ENCODE measurements around the gene ID2. TPM values are rescaled to one million over a fixed set of nuclear protein-coding genes. Genes with fewer than 3 reads are reported as not detected.
A peak's percentile ranks its signal among the peaks of the same experiment; 100 is the strongest.

ID2 gene, protein sequence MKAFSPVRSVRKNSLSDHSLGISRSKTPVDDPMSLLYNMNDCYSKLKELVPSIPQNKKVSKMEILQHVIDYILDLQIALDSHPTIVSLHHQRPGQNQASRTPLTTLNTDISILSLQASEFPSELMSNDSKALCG
- total RNA-seq (2022) = 77.8 and 92.5 TPM in 2 replicates
- Bru-seq, nascent RNA = percentile 93 among the genes with signal in this experiment
- BruChase-seq, experiment 1, labeled RNA remaining after a 6-hour chase = percentile 60 among the genes with signal in this experiment
- percentile 90 among the genes with signal in this experiment for BruChase-seq, experiment 2, labeled RNA remaining after a 2-hour chase
- long read RNA-seq, transcript ID2-203 (3 exons, 1,362 nt) = major isoform, 32 of 57 reads
- long read RNA-seq, partial matches to known transcripts = 21 of 57 reads
- long read RNA-seq, other reads (novel, unspliced or antisense) = 4 of 57 reads

DNA sequence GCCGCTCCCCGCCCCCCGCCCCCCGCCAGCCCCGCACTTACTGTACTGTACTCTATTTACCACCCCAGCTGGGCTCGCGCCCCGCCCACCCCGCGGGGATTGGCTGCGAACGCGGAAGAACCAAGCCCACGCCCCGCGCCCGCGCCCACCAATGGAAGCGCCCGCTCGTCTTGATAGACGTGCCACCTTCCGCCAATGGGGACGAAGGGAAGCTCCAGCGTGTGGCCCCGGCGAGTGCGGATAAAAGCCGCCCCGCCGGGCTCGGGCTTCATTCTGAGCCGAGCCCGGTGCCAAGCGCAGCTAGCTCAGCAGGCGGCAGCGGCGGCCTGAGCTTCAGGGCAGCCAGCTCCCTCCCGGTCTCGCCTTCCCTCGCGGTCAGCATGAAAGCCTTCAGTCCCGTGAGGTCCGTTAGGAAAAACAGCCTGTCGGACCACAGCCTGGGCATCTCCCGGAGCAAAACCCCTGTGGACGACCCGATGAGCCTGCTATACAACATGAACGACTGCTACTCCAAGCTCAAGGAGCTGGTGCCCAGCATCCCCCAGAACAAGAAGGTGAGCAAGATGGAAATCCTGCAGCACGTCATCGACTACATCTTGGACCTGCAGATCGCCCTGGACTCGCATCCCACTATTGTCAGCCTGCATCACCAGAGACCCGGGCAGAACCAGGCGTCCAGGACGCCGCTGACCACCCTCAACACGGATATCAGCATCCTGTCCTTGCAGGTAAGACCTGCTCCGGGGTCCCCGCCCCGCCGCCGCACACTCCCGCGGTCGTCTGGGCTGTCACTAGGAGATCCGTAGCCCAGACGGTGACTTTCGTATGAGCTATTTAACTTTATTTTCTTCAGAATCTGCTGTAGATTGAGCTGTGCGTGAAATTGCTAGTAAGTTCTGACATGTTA lies at the start of gene ID2:
Gene ID2 (plus strand): TSS at position 271 of the 907 bp plus-strand sequence. CDS start 110 bp downstream, at position 381.
- peak; percentile 99 for DNase-seq
- intact Hi-C loops (cut with micrococcal nuclease; ENCODE audit: unreplicated experiment) = loop anchor here (1.0 to 10.0 kb wide), 8 partner anchors 53 to 1567 kb away; no protein-coding TSS in a partner anchor

DNA sequence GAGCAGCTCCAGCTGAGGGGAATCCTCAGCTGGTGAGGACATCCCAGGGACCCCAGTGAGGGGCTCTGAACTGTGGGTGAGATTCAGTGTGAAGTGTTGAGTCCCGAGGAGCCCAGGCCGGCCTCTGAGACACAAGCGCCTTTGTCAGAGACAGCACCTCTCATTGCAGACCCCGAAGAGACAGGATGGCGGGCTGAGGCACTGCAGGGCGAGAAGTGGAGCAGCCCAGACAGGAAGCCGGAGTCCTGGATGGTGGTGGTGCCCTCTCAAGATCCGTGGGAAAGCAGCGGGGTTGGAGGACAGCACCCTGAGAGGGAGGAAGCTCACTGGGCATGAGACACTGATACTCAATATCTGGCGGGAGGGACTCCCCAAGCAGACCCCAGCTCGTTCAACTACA lies 49.1 kb upstream of the ID2 start:
- Mint-ChIP-seq H3K36me3 (ENCODE audit: insufficient read depth, unreplicated experiment) (peaks cover 19% of the 10 kb centered on the region), H3K9me3 (ENCODE audit: low read depth, unreplicated experiment) (no peaks in the 10 kb centered on the region), H3K27me3 (ENCODE audit: unreplicated experiment) (no peaks in the 10 kb centered on the region), H3K4me1 (ENCODE audit: low read depth, unreplicated experiment) (peaks cover 66% of the 10 kb centered on the region), H3K27ac (ENCODE audit: unreplicated experiment) (no peak overlapping the region), H3K4me3 (ENCODE audit: low read depth, unreplicated experiment) (no peak overlapping the region)
- intact Hi-C loops (cut with micrococcal nuclease; ENCODE audit: unreplicated experiment) = no loop called here
- BruUV-seq (replicated peaks) = no TSS peak
- TF ChIP-seq, protein P1, sequence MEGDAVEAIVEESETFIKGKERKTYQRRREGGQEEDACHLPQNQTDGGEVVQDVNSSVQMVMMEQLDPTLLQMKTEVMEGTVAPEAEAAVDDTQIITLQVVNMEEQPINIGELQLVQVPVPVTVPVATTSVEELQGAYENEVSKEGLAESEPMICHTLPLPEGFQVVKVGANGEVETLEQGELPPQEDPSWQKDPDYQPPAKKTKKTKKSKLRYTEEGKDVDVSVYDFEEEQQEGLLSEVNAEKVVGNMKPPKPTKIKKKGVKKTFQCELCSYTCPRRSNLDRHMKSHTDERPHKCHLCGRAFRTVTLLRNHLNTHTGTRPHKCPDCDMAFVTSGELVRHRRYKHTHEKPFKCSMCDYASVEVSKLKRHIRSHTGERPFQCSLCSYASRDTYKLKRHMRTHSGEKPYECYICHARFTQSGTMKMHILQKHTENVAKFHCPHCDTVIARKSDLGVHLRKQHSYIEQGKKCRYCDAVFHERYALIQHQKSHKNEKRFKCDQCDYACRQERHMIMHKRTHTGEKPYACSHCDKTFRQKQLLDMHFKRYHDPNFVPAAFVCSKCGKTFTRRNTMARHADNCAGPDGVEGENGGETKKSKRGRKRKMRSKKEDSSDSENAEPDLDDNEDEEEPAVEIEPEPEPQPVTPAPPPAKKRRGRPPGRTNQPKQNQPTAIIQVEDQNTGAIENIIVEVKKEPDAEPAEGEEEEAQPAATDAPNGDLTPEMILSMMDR (IDR thresholded peaks at IDR 0.05; ENCODE audit: unreplicated experiment) = no peak
- DNase-seq = no peak
- CTCF ChIA-PET = interaction anchor here (0.6 to 0.7 kb wide), 2 partner anchors 15 to 46 kb away, joined by 3 to 4 read pairs; no protein-coding TSS in a partner anchor

More for the DNA sequence above, at the start of gene ID2:
- Mint-ChIP-seq H3K4me1 (ENCODE audit: low read depth, unreplicated experiment) (peaks cover 33% of the 10 kb centered on the region), H3K9me3 (ENCODE audit: low read depth, unreplicated experiment) (no peaks in the 10 kb centered on the region), H3K27me3 (ENCODE audit: unreplicated experiment) (no peaks in the 10 kb centered on the region), H3K27ac (ENCODE audit: unreplicated experiment) (peak within 1 kb of the TSS; percentile 99), H3K36me3 (ENCODE audit: insufficient read depth, unreplicated experiment) (peaks cover 80% of the 10 kb centered on the region), H3K4me3 (ENCODE audit: low read depth, unreplicated experiment) (peak within 1 kb of the TSS; percentile 98)
- no TSS peak for BruUV-seq (replicated peaks)
- CTCF ChIA-PET = interaction anchor here (0.6 to 2.5 kb wide), 4 partner anchors 117 to 1255 kb away, joined by 3 to 10 read pairs (median 4); no protein-coding TSS in a partner anchor
- TF ChIP-seq, protein P1 (IDR thresholded peaks at IDR 0.05; ENCODE audit: unreplicated experiment) = no peak

DNA sequence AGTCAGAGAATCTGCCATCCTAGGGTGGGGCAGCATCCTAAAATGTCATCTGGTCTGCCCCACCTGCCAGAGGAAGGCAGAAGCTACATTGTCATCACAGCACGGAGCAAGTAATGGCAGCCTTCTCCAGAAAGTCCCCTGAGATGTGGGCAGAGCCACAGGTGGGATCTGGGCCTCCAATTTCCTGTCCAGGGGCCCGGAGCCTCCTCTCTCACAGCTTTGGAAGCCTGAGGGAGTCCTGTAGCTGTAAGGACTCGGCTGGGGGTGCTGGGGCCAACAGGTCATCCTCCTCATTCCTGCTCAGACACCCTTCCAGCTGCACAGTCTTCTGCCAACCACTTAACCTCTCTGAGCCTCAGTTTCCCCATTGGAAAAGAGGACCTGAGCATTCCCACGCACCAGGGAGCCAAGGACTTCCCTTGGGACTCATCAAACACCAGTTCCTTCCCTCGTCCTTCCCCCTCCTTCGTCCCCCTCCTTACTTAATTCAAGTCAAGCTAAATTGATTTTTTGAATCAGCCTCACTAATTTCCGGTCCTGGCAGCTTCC lies 48.6 kb upstream of the ID2 start:
- H3K4me3 Mint-ChIP-seq (ENCODE audit: low read depth, unreplicated experiment) = peak overlapping the region; percentile 25
- TF ChIP-seq, protein P1 (IDR thresholded peaks at IDR 0.05; ENCODE audit: unreplicated experiment) = no peak
- BruUV-seq (replicated peaks) = no TSS peak
- peaks cover 61% of the 10 kb centered on the region for H3K4me1 Mint-ChIP-seq (ENCODE audit: low read depth, unreplicated experiment)
- no peak for DNase-seq
- no peaks in the 10 kb centered on the region for H3K27me3 Mint-ChIP-seq (ENCODE audit: unreplicated experiment)
- CTCF ChIA-PET = interaction anchor here (0.6 kb wide), 1 partner anchor 27 kb away, joined by 4 read pairs; no protein-coding TSS in a partner anchor
- H3K9me3 Mint-ChIP-seq (ENCODE audit: low read depth, unreplicated experiment) = no peaks in the 10 kb centered on the region
- intact Hi-C loops (cut with micrococcal nuclease; ENCODE audit: unreplicated experiment) = no loop called here
- peak overlapping the region; percentile 65 for H3K27ac Mint-ChIP-seq (ENCODE audit: unreplicated experiment)
- peaks cover 18% of the 10 kb centered on the region for H3K36me3 Mint-ChIP-seq (ENCODE audit: insufficient read depth, unreplicated experiment)

Measured in Calu3 (cell line).